Effector memory CD8-positive, alpha-beta T cell (primary cell): ENCODE results near the gene ROBO2.

Experiments used
- ATAC-seq: fragments of 150-1000 bp; cut with Tn5 transposase; replicated peaks from 2 replicates; pipeline ENCODE4 v1.10.0; 2021; ENCODE audit warnings: mild to moderate bottlenecking, moderate library complexity
- DNase-seq, 3 experiments: peaks; one replicate each; pipeline ENCODE4 v3.0.0; 2021
- H3K27ac Mint-ChIP-seq, 2 donors: one replicate each; pipeline ENCODE4 v1.8.0; 2022; ENCODE audit warnings: mild to moderate bottlenecking in 2 of 2, mixed read lengths in 2 of 2, moderate library complexity in 2 of 2
- H3K27me3 Mint-ChIP-seq, 2 donors: one replicate each; pipeline ENCODE4 v1.8.0; 2022; ENCODE audit warnings: mixed read lengths in 2 of 2
- H3K36me3 Mint-ChIP-seq: one replicate; pipeline ENCODE4 v1.8.0; 2022; ENCODE audit warnings: mild to moderate bottlenecking, moderate library complexity, mixed read lengths; ENCODE audit not compliant: insufficient read depth
- H3K4me1 Mint-ChIP-seq, 2 donors: one replicate each; pipeline ENCODE4 v1.8.0; 2022; ENCODE audit warnings: low read depth in 2 of 2, mixed read lengths in 2 of 2
- H3K4me3 Mint-ChIP-seq, 2 donors: one replicate each; pipeline ENCODE4 v1.8.0; 2022; ENCODE audit warnings: mild to moderate bottlenecking in 2 of 2, mixed read lengths in 2 of 2, moderate library complexity in 2 of 2
- H3K9me3 Mint-ChIP-seq, 2 donors: one replicate each; pipeline ENCODE4 v1.8.0; 2022; ENCODE audit warnings: mixed read lengths in 2 of 2

The ROBO2 gene

GRCh38 chr3:77326586-77326985 is 286.7 kb downstream of the ROBO2 start:
- H3K9me3 Mint-ChIP-seq, result peaks cover 1 to 8% of the 10 kb centered on the region in 2 donors
- H3K4me1 Mint-ChIP-seq, result no peaks in the 10 kb centered on the region
- H3K36me3 Mint-ChIP-seq, result no peaks in the 10 kb centered on the region
- no peak overlapping the region for H3K4me3 Mint-ChIP-seq
- no peak overlapping the region for H3K27ac Mint-ChIP-seq
- no peaks in the 10 kb centered on the region for H3K27me3 Mint-ChIP-seq
- ATAC-seq (no peak), DNase-seq (no peak)

GRCh38 chr3:77328690-77329089 is 288.8 kb downstream of the ROBO2 start:
- Mint-ChIP-seq H3K27ac (no peak overlapping the region), H3K36me3 (no peaks in the 10 kb centered on the region), H3K27me3 (no peaks in the 10 kb centered on the region), H3K4me1 (no peaks in the 10 kb centered on the region), H3K4me3 (no peak overlapping the region), H3K9me3 (peaks cover 0 to 1% of the 10 kb centered on the region in 2 donors)
- no peak for DNase-seq
- no peak for ATAC-seq

GRCh38 chr3:77329116-77329515 is 289.2 kb downstream of the ROBO2 start:
- Mint-ChIP-seq H3K27me3 (no peaks in the 10 kb centered on the region), H3K9me3 (peaks cover 0 to 1% of the 10 kb centered on the region in 2 donors), H3K4me3 (no peak overlapping the region), H3K36me3 (no peaks in the 10 kb centered on the region), H3K27ac (no peak overlapping the region), H3K4me1 (no peaks in the 10 kb centered on the region)
- ATAC-seq, result no peak
- DNase-seq, result no peak

- no peaks in the 10 kb centered on the region for H3K4me1 Mint-ChIP-seq
- H3K27ac Mint-ChIP-seq, result no peak overlapping the region
- no peak overlapping the region for H3K4me3 Mint-ChIP-seq
- H3K36me3 Mint-ChIP-seq, result no peaks in the 10 kb centered on the region
- H3K9me3 Mint-ChIP-seq, result peaks cover 4 to 7% of the 10 kb centered on the region in 2 donors
- ATAC-seq, result no peak
- no peaks in the 10 kb centered on the region for H3K27me3 Mint-ChIP-seq
- no peak for DNase-seq
Measured at GRCh38 chr3:77338195-77338594, 298.3 kb downstream of the ROBO2 start.

GRCh38 chr3:77342027-77342426 is 302.1 kb downstream of the ROBO2 start:
- no peak for ATAC-seq
- H3K4me3 Mint-ChIP-seq, result no peak overlapping the region
- H3K27ac Mint-ChIP-seq, result no peak overlapping the region
- H3K9me3 Mint-ChIP-seq, result peaks cover 2 to 13% of the 10 kb centered on the region in 2 donors
- H3K4me1 Mint-ChIP-seq, result no peaks in the 10 kb centered on the region
- H3K36me3 Mint-ChIP-seq, result no peaks in the 10 kb centered on the region
- DNase-seq, result no peak
- H3K27me3 Mint-ChIP-seq, result no peaks in the 10 kb centered on the region

DNA sequence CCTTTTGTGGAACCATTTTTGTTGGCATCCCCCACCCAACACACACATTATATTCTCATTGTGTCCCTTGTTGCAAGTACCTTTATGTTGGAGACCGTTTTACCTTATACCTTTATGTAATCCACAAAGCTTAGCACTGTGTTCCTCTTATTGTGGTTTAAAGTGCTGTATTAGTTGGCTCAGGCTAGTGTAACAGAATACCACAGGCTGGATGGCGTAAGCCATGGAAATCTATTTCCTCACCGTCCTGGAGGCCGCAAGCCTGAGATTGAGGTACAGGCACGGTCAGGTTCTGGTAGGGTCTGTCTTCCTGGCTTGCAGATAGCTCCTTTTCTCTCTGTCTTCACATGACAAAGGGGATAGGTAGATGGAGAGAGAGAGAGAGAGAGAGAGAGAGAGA is 302.8 kb downstream of the ROBO2 start:
- DNase-seq (no peak), ATAC-seq (no peak)
- H3K36me3 Mint-ChIP-seq, result no peaks in the 10 kb centered on the region
- H3K27ac Mint-ChIP-seq, result no peak overlapping the region
- no peaks in the 10 kb centered on the region for H3K4me1 Mint-ChIP-seq
- H3K4me3 Mint-ChIP-seq, result no peak overlapping the region
- H3K27me3 Mint-ChIP-seq, result no peaks in the 10 kb centered on the region
- H3K9me3 Mint-ChIP-seq, result peaks cover 4 to 18% of the 10 kb centered on the region in 2 donors

GRCh38 chr3:77345009-77345408 is 305.1 kb downstream of the ROBO2 start:
- Mint-ChIP-seq H3K36me3 (no peaks in the 10 kb centered on the region), H3K4me3 (no peak overlapping the region), H3K27ac (no peak overlapping the region), H3K4me1 (no peaks in the 10 kb centered on the region), H3K27me3 (no peaks in the 10 kb centered on the region), H3K9me3 (peaks cover 10 to 31% of the 10 kb centered on the region in 2 donors)
- ATAC-seq, result no peak
- no peak for DNase-seq

DNA sequence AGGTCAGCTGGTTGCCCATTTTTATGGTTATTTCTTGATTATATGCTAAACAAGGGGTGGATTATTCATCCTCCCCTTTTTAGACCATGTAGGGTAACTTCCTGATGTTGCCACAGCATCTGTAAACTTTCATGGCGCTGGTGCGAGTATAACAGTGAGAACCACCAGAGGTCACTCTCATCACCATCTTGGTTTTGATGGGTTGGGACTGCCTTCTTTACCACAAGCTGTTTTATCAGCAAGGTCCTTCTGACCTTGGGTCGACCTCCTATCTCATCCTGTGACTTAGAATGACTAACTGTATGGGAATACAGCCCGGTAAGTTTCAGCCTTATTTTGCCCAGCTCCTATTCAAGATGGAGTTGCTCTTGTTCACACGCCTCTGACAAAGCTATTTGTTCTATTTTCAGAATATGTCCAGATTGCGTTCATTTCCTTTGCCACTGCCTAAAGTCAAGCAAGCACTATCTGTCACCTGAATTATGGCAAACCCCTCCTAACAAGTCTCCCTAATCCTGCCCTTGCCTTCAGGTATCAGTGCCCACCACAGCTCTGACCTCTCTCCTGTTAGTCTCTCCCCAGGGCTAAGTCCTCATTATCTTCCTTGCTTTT is 308.5 kb downstream of the ROBO2 start:
- Mint-ChIP-seq H3K27ac (no peak overlapping the region), H3K27me3 (no peaks in the 10 kb centered on the region), H3K36me3 (no peaks in the 10 kb centered on the region), H3K4me3 (no peak overlapping the region), H3K4me1 (no peaks in the 10 kb centered on the region), H3K9me3 (peaks cover 14 to 37% of the 10 kb centered on the region in 2 donors)
- no peak for DNase-seq
- ATAC-seq, result no peak

DNA sequence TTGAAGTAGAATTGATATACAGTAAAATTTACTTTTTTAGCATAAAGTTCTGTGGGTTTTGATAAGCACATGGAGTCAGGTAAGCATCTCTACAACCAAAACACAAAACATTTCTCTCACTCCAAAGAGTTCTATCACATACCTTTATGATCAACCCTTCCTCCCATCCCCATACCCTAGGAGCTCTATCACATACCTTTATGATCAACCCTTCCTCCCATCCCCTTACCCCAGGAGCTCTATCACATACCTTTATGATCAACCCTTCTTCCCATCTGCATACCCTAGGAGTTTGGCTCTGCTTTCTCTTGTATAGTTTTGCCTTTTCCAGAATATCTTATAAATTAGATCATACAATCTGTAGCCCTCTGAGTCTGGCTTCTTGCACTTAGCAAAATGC is 315.1 kb downstream of the ROBO2 start:
- Mint-ChIP-seq H3K36me3 (no peaks in the 10 kb centered on the region), H3K9me3 (peaks cover 17 to 23% of the 10 kb centered on the region in 2 donors), H3K27me3 (no peaks in the 10 kb centered on the region), H3K27ac (no peak overlapping the region), H3K4me3 (no peak overlapping the region), H3K4me1 (no peaks in the 10 kb centered on the region)
- ATAC-seq, result no peak
- DNase-seq, result no peak

DNA sequence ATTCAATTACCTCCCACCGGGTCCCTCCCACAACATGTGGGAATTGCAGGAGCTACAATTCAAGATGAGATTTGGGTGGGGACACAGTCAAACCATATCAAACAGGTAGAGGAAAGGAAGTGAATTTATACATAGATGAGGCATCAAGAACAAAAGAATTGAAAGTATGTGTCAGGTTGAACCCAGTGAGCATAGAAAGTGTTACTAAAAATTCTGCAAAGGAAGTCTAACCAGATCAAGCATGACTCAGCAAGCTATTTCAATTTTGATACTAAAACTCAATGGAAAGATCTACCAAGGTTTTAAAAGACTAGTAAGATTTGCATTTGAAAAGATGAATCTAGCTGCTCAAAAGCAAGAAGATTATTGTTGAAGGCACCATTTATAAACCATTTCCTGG is 323.0 kb downstream of the ROBO2 start:
- Mint-ChIP-seq H3K27ac (no peak overlapping the region), H3K36me3 (no peaks in the 10 kb centered on the region), H3K4me1 (no peaks in the 10 kb centered on the region), H3K9me3 (peaks cover 17 to 27% of the 10 kb centered on the region in 2 donors), H3K4me3 (no peak overlapping the region), H3K27me3 (no peaks in the 10 kb centered on the region)
- DNase-seq, result no peak
- no peak for ATAC-seq

DNA sequence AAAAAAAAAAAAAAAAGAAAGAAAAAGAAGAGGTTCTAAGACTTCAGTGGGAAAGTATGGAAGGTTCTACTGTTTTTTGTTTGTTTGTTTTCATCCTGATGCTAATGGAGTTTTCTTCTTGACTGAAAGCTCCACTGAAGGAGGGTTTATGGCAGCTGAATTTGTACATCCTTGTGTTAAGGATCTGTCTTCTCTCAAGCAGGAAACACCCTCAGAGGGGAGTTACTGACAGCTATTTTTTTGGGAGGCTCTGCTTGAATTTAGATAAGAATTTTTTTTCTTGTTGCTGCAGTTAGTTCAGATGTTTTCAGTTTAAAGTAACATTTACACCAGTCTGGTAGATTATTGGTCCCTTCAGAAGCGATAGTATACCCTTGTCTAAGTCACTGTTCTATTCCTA is 325.3 kb downstream of the ROBO2 start:
- DNase-seq, result no peak
- Mint-ChIP-seq H3K9me3 (peaks cover 11 to 27% of the 10 kb centered on the region in 2 donors), H3K4me1 (no peaks in the 10 kb centered on the region), H3K36me3 (no peaks in the 10 kb centered on the region), H3K27ac (no peak overlapping the region), H3K27me3 (no peaks in the 10 kb centered on the region), H3K4me3 (no peak overlapping the region)
- ATAC-seq, result no peak

DNA sequence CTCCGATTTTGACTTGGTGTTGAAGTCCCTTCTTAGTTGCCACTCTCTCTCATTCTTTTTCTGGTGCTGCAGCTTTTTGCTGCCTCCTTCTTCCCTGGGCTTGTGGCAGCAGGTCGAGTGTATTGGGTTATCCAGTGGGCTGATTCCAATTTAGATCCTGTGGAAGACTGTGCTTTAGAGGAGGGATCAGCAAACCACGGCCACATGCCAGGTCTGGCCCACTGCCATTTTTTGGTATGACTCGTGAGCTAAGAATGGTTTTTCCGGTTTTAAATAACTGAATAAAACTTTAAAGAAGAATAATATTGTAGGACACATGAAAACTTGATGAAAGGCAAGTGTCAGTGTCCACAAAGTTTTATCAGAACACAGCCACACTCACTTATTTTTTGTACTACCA is 330.5 kb downstream of the ROBO2 start:
- H3K4me3 Mint-ChIP-seq, result no peak overlapping the region
- H3K27ac Mint-ChIP-seq, result no peak overlapping the region
- no peaks in the 10 kb centered on the region for H3K4me1 Mint-ChIP-seq
- peaks cover 0 to 4% of the 10 kb centered on the region in 2 donors for H3K9me3 Mint-ChIP-seq
- ATAC-seq (no peak), DNase-seq (no peak)
- no peaks in the 10 kb centered on the region for H3K36me3 Mint-ChIP-seq
- H3K27me3 Mint-ChIP-seq, result no peaks in the 10 kb centered on the region

DNA sequence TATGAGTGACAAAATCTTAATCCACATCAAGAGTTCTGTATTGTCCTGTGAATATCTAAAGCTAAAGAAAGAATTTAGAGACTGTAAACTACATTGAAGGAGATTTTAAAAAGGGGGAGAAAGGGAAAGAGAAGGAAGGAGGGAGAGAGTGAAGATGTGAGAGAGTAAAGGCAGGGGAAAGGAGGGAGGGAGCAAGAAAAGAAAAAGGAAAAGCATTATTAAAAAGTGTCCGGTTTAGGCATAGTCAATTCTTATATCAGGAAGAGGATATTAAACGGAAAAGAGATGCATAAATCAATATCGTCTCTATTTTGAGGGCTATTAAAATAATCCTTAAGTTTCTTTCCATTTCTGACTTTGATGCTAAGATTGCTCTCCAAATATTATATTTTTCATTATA is 332.1 kb downstream of the ROBO2 start:
- Mint-ChIP-seq H3K4me1 (no peaks in the 10 kb centered on the region), H3K36me3 (no peaks in the 10 kb centered on the region), H3K4me3 (no peak overlapping the region), H3K27ac (no peak overlapping the region), H3K9me3 (peaks cover 0 to 2% of the 10 kb centered on the region in 2 donors), H3K27me3 (no peaks in the 10 kb centered on the region)
- no peak for DNase-seq
- no peak for ATAC-seq

DNA sequence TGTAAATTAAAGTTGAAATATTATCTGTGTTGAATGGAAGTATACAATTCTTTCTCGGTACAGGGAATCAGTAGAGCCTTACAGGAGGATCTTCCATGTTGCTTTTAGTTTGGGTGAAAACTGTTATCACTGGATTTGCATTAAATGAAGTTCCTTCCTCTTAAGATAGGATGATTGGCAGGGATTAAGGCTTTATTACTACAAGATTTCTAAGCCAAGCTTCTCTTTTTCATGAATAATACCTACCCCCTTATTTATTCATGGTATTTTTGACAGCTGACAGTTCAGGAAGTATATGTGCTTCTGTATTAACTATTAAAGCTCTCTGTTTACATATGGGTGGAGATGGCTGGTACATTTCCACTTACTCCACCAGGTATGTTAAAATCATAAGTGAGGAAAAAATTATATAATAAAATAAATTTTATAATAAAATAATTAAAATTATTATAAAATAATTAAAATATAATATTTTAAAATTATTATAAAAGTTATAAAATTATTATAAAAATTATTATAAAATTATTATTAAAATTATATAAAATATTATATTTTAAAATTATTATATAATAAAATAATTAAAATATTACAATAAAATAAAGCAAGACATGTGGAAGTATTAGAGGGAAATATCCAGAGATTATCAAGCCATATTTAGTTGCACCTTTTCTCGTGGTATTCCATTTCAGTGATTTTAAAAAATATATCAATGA is 332.9 kb downstream of the ROBO2 start:
- DNase-seq (no peak), ATAC-seq (no peak)
- Mint-ChIP-seq H3K4me1 (no peaks in the 10 kb centered on the region), H3K36me3 (no peaks in the 10 kb centered on the region), H3K9me3 (peaks cover 0 to 2% of the 10 kb centered on the region in 2 donors), H3K27me3 (no peaks in the 10 kb centered on the region), H3K4me3 (no peak overlapping the region), H3K27ac (no peak overlapping the region)
